GM21528 (cell line): Measurements from ENCODE around the gene SLC10A2.
A peak's percentile ranks its signal among the peaks of the same experiment; 100 is the strongest.

Experiments used
- ATAC-seq: cut with Tn5 transposase; IDR thresholded peaks from one replicate; pipeline ENCODE4 v1.9.1; 2021; ENCODE audit warnings: mild to moderate bottlenecking, moderate library complexity; ENCODE audit not compliant: unreplicated experiment, low FRiP score

The SLC10A2 gene

DNA sequence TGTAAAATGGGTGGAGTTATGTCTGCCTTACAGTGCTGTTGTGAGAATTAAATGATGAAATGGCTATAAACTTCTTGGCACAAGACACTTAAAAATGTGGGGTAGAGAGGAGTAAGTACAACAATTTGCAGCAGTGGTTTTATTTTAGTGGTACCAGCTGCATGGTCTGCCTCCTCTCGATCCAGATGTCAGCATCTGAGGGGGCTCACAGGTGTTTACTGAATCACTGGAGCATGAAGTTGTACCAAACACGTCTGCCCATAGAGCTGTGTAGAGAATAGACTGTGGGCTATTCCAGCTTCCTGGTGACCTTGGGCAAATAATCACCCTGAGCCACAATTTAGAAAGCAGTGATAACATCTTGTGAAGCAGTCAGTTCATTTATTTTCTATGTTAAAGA lies 11.1 kb downstream of the SLC10A2 start:
- ATAC-seq: no peak

DNA sequence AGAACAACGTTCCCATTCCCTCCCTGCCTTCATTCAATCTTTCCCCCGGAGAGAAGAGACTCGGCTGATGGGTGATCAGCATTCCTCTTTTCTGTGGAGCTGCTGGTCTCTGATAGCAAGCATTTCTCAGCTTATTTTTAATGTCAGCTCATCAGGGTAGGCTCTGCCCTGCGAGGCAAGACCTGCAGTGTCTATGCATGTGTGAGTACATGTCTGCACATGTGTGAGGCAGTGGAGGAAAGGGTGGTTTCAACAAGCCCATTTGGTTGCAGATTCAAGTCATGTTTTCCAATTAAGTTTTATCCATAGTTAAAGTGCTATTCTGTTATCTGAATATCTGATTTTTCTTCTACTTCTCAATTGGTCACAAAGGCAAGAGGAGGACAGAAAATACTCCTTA lies 19.5 kb downstream of the SLC10A2 start:
- no peak for ATAC-seq

- no peak for ATAC-seq
Measured at GRCh38 chr13:103044056-103044455, 22.2 kb downstream of the SLC10A2 start.

- no peak for ATAC-seq
Measured at GRCh38 chr13:103040006-103040405, 26.2 kb downstream of the SLC10A2 start.

DNA sequence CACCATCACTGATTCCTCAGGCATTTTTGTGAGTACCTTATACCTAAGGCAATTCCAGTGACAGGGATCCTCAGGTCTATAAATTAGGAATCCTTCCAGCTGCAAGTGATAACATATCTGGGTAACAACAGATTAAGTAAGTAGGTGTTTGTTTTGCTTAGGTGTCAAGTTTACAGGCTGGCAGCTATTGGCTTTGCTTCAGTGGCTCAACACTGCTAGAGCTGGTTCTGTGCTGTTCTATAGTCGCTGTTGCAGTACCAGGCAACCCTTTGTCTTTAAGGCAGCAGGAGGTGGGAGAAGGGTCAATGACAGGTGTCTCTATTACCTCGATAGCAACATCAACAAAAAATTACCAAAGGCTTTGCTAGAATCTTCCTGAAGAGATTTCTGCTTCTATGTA lies 27.0 kb downstream of the SLC10A2 start:
- ATAC-seq: no peak

DNA sequence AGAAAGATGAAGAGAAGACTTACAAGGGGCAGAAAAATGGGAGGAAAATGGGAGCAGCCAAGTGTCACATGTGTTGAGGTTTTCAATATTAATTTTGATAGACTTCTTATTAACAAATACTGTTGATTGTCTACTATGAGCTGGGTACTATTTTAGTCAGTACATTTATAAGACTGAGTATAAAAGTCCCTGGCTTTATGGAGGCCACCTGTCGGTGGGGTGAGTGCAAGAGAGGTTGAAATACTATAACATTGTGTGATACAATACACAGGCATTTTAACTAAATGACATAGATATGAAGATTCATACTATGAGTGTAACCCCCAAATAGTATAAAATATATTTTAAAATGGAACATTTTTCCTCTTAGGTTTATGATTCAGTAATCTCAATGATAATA lies 29.9 kb downstream of the SLC10A2 start:
- ATAC-seq: no peak

GRCh38 chr13:103033999-103034398 lies 32.2 kb downstream of the SLC10A2 start:
- ATAC-seq: no peak

- peak; percentile 89 for ATAC-seq
Measured at GRCh38 chr13:103031332-103031873, 34.8 kb downstream of the SLC10A2 start.

DNA sequence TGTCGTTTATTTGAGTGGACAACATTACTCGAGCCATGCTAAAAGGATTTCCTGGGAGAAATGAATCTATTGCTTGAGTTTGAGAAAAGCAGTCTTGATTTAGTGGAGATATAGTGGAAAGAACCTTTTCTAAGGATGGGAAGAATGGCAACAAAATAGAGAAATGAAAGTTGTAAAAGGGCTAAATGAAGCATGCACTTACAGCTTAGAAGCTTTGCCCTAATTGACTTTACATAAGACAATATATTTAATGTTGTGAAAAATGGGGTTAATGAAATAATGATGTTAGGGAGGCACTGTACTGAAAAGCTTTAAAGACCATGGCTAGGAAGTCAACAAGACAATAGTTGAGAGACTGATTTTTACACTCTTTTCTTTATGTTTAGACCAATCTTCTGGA lies 35.4 kb downstream of the SLC10A2 start:
- peak; percentile 4 for ATAC-seq

DNA sequence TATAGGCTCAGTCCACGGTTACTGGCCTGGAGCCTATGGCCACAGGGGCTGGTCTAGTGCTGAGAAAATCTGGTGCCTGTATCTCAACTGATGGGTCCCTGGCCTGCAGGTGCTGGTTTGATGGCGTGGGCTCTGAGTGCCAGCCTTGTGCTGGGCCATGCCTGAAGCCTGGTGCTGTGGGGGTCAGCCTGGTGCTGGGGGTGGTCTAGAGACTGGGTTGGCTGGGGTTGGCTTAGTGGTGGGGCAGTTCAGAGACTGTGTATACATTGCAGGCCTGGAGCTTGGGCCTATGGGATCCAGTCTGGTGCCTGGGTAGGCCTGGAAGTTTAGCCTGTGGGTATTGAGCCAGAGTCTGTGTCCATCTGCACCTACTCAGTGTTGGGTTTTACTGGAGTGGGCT lies 36.4 kb downstream of the SLC10A2 start:
- ATAC-seq: no peak

GRCh38 chr13:103022336-103022735 lies 43.9 kb downstream of the SLC10A2 start:
- ATAC-seq: no peak

- no peak for ATAC-seq
Measured at GRCh38 chr13:103018556-103018955, 47.7 kb downstream of the SLC10A2 start.

DNA sequence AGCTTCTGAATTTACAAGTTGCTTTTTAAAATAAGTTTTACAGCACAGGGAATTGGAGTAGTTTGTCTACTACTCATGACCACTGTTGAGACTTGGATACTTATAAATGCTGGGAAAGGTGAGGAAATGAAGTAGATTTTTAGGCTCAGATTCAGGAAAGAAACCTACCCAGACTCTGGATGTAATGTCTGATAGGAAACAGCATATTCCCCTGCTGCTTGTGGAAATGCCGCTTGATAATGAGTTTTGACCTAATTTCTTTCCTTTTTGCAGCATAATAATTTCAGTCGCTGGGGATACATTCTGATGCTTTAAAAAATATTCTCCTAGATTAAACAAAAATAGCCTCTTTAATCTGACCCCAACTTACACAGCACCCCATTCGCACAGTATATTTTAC lies 53.6 kb downstream of the SLC10A2 start:
- ATAC-seq: no peak

GRCh38 chr13:103009051-103009840 lies 57.0 kb downstream of the SLC10A2 start:
- no peak for ATAC-seq

GRCh38 chr13:103007427-103007762 lies 58.8 kb downstream of the SLC10A2 start:
- no peak for ATAC-seq

DNA sequence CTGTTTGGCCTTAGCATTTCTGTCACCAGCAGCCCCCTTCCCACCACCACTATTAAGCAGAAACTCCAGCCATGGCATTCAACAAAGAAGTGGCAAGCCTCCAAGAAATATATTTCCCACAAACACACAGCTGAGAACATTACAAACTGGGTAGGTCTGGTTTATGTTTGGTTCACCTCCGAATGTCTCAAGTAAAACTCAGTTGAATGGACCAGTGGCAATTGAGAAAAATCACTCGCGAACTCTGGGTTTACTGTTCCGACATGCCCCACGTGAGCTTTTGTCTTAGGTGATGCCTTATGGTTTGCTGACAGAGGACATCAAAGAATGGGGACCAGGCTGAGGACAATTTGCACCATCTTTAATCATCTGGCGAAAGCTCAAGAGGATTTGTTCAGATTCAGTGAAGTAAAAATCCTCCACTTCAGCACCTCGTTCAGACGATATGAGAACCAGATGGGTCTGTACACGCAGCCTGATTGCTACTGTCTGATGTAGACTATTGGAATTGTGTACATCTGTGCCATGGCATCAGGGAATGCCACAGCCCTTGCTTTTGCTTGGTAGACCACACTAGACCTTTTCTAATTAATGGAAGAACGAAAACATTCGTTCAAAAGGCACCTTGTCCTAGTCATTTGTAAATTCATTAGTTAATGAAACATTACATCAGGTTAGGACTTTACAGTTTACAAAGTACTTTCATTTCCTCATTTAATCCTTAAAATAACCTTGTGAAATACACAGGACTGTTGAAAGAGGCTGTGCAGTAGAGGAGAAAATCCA lies 59.4 kb downstream of the SLC10A2 start:
- ATAC-seq: peak; percentile 98

DNA sequence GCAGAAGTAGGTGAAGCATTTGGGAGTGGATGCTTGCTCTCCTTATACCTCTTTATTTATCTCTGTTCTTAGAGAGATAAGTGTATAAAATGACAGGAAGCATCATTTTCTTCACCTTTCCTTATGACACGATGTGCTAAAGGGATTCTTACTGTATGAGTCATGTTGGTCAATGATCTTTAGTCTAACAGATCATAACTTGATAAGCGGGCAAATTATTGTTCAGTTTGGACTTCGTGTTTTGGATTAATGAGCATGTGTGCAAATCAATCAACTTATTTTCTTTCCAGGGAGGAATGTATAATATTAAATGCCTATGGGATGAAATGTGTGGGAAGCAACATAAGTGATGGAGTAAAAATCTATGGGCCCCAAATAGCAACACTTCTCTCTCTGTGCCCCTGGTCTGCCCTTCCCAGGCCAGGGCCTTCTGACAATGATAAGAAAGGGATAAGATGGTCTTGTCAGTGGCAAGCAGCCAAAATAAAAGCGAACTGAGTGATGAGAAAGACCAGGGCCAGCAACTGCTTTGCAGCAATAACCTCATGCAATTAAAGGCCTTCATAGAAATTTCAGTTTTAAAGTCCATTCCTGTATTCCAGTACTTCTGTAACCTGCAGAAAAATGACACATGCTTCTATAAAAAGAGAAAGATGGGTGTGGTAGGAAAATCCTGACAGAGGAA lies 61.4 kb downstream of the SLC10A2 start:
- no peak for ATAC-seq

DNA sequence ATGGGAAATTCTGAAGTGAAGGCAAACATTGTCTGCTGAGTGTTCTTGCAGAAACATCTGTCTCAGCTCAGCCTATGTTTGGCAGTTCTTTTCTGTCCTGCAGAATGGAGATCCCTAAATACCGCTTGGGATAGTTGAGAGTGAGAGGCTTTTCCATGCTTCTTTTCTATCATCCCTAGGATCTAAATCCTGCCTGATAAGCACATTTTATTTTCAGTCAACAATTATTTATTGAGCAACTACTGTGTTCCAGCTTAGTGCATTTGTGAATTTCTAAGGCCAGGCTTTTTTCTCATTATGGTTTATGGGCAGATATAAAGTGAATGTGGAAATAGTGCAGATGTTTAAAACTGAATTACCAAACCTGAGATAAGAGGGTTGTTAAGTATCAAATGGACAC lies 62.6 kb downstream of the SLC10A2 start:
- no peak for ATAC-seq

- ATAC-seq: no peak
Measured at GRCh38 chr13:103002279-103002678, 63.9 kb downstream of the SLC10A2 start.

DNA sequence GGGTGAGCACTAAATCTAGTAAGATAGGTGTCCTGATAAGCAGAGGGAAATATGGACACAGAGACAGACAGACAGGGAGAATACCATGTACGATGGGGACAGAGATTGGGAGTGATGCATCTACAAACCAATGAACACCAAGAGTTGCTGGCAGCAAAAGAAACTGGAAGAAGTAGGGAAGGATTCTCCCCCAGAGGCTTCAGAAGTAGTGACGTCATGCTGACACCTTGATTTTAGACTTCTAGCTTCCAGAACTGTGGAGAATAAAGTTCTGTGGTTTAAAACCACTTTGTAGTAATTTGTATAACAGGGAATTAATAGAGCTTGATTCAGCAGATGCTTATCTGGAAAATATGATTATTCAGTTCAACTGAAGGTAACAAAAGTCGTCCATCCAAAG lies 66.1 kb downstream of the SLC10A2 start:
- no peak for ATAC-seq

- ATAC-seq: no peak
Measured at GRCh38 chr13:102999499-102999898, 66.7 kb downstream of the SLC10A2 start.
